Kidney (tissue), 14 donors: ENCODE data around the gene COX6A2. TPM values are rescaled to one million over a fixed set of nuclear protein-coding genes. Genes with fewer than 3 reads are reported as not detected.

Source experiments
- DNase-seq, 5 donors: peaks; one replicate each; pipeline ENCODE4 v3.0.0-alpha.2; 2013 to 2020
- FAIRE-seq: peaks from 2 replicates; lab custom pipeline; 2012; peaks lifted over from hg19 to GRCh38; lab: Jason Lieb, UNC
- H3K27ac ChIP-seq, 2 donors: one replicate each; pipeline ENCODE4 v1.7.0; 2013; ENCODE audit warnings: low read depth in 2 of 2, low read length in 2 of 2, inconsistent platforms in 1 of 2
- H3K27me3 ChIP-seq: one replicate; pipeline ENCODE4 v1.7.1; 2013; ENCODE audit warnings: low read length, inconsistent platforms; ENCODE audit not compliant: control insufficient read depth, insufficient read depth
- H3K36me3 ChIP-seq, 3 donors: one replicate each; pipeline versions ENCODE4 v1.7.0 to v1.7.1; 2013; ENCODE audit warnings: low read length in 3 of 3, control low read depth in 1 of 3, inconsistent platforms in 1 of 3; ENCODE audit not compliant: insufficient read depth in 3 of 3, control insufficient read depth in 2 of 3
- H3K4me1 ChIP-seq, 3 donors: one replicate each; pipeline versions ENCODE4 v1.7.0 to v1.7.1; 2013; ENCODE audit warnings: low read length in 3 of 3, inconsistent platforms in 1 of 3, low read depth in 1 of 3; ENCODE audit not compliant: control insufficient read depth in 2 of 3, insufficient read depth in 2 of 3
- H3K4me3 ChIP-seq, 3 donors: one replicate each; pipeline versions ENCODE4 v1.7.0 to v1.8.1; 2013; ENCODE audit warnings: low read length in 3 of 3, control low read depth in 1 of 3, inconsistent platforms in 1 of 3
- H3K9ac ChIP-seq, 3 donors: one replicate each; pipeline versions ENCODE4 v1.7.0 to v1.7.1; 2013; ENCODE audit warnings: low read length in 3 of 3, control low read depth in 1 of 3, inconsistent platforms in 1 of 3
- H3K9me3 ChIP-seq, 3 donors: one replicate each; pipeline versions ENCODE4 v1.7.0 to v1.7.1; 2013; ENCODE audit warnings: low read length in 3 of 3, control low read depth in 1 of 3, inconsistent platforms in 1 of 3; ENCODE audit not compliant: control insufficient read depth in 2 of 3, insufficient read depth in 1 of 3
- CTCF ChIP-seq: IDR thresholded peaks from 3 replicates; pipeline ENCODE4 v1.5.1; 2012; ENCODE audit warnings: mild to moderate bottlenecking, moderate library complexity, borderline replicate concordance; ENCODE audit not compliant: insufficient read depth; ENCODE audit errors: extremely low read depth
- intact Hi-C: fragments of 100-400 bp; cut with DNase I; formaldehyde crosslinking; loops from one replicate; pipeline ENCODE4 v1.11.1; 2022
- polyA plus RNA-seq: library from polyadenylated mRNA; stranded (reverse); fragments of 350-450 nt; fragmentation: Illumina TruSeq; extraction: RNeasy Lipid Tissue Mini Kit (QIAGEN cat#74804); gene quantifications from one replicate; pipeline ENCODE4 v1.2.3, GENCODE V29; 2014; ENCODE audit warnings: low read depth, low replicate concordance; ENCODE audit not compliant: insufficient read depth
- total RNA-seq: library from RNA; stranded (reverse); fragmentation: NEBNext Ultra II Directional; extraction: Animal tissue kit (Norgen Biotek cat#: 25700); gene quantifications from one replicate; pipeline ENCODE4 v1.2.1, GENCODE V29; 2021
- donor health status: control.
- donor health status: control.
- donor health status: control.
- donor health status: control.
- donor health status: control.
- donor health status: DM: yes; HTN: yes; CAD: no.
- donor health status: Normal renal cell carcinoma (clear cell type).

COX6A2 gene
- total and polyA plus RNA-seq, 2 donors from 2014 or later, result 5.5 TPM; not detected in 1

DNA sequence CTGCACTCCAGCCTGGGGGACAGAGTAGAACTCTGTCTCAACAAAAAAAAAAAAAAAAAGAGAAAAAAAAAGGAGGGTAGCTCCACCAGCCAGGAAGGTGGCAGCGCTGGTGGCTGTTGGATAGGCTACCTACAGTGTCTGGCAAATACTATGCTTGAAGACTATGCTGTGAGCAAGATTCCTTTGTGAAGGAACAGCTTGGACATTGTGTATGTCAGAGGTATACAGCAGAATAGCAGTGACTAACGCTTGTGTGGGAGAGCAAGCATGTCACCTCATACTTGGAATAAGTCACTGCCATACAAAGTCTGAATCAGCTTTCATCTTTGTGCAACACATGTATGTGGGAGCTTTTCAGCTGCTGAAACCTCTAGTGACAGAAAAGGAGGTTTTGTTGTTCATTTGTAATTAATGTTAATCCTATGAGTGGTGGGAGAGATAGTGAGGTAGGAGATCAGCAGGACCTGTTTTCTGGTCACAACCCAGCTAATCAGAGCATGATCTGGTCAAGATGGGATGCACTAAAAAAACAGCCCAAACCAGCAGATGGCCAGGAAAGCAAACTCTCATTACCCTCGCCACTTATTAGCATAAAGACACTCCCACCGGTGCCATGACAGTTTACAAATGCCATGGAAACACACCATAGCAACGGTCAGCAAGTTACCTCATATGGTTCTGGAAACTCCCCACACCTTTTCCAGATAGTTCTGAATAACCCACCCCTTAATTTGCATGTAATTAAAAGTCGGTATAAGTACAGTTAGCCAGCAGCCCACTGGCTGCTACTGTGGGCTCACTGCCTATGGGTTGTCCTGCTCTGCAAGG is 41.8 kb downstream of the COX6A2 start:
- H3K4me3 ChIP-seq, result no peak overlapping the region
- intact Hi-C loops, result no loop called here
- DNase-seq (peak in 3 of 5 donors; percentile 22 to 40 (median 23)), FAIRE-seq (no peak)
- no peaks in the 10 kb centered on the region for H3K36me3 ChIP-seq
- no peaks in the 10 kb centered on the region for H3K4me1 ChIP-seq
- no peak overlapping the region for H3K27ac ChIP-seq
- no peak overlapping the region for H3K9ac ChIP-seq
- no peaks in the 10 kb centered on the region for H3K9me3 ChIP-seq
- TF ChIP-seq CTCF, result no peak
- H3K27me3 ChIP-seq, result no peaks in the 10 kb centered on the region

GRCh38 chr16:31385680-31386079 is 42.5 kb downstream of the COX6A2 start:
- Histone ChIP-seq H3K36me3 (no peaks in the 10 kb centered on the region), H3K9me3 (no peaks in the 10 kb centered on the region), H3K27ac (no peak overlapping the region), H3K4me1 (no peaks in the 10 kb centered on the region), H3K9ac (no peak overlapping the region), H3K4me3 (no peak overlapping the region), H3K27me3 (no peaks in the 10 kb centered on the region)
- intact Hi-C loops, result no loop called here
- no peak for TF ChIP-seq CTCF
- DNase-seq, result no peak
- FAIRE-seq, result no peak

DNA sequence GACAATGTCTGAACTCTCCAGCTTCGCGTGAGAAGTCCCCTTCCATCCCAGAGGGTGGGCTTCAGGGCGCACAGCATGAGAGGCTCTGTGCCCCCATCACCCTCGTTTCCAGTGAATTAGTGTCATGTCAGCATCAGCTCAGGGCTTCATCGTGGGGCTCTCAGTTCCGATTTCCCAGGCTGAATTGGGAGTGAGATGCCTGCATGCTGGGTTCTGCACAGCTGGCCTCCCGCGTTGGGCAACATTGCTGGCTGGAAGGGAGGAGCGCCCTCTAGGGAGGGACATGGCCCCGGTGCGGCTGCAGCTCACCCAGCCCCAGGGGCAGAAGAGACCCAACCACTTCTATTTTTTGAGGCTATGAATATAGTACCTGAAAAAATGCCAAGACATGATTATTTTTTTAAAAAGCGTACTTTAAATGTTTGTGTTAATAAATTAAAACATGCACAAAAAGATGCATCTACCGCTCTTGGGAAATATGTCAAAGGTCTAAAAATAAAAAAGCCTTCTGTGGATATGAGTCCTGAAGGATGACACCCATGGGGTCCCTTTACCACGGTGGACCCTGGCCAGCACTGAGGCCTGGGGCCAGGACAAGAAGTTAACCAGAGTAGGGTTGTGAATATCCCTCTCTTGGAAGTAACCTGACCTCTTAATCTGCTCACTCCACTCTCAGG is 45.5 kb downstream of the COX6A2 start:
- Histone ChIP-seq H3K9ac (no peak overlapping the region), H3K36me3 (no peaks in the 10 kb centered on the region), H3K27me3 (no peaks in the 10 kb centered on the region), H3K4me3 (no peak overlapping the region), H3K4me1 (no peaks in the 10 kb centered on the region), H3K9me3 (no peaks in the 10 kb centered on the region), H3K27ac (no peak overlapping the region)
- DNase-seq (peak in 3 of 5 donors; percentile 49 to 55 (median 50)), FAIRE-seq (no peak)
- intact Hi-C loops, result no loop called here
- peak; percentile 39 for TF ChIP-seq CTCF
